PC-3 (cell line): ENCODE measurements around the gene CAMK1D. TPM values are rescaled to one million over a fixed set of nuclear protein-coding genes. Genes with fewer than 3 reads are reported as not detected.

Experiments used
- ATAC-seq: fragments of 200-7000 bp; cut with Tn5 transposase; 2 replicates; pipeline ENCODE4 v1.9.1; 2020; ENCODE audit warnings: mild to moderate bottlenecking, moderate library complexity
- BruUV-seq: library from RNA; stranded (reverse); fragments of 400-500 nt; replicated peaks from 2 replicates; lab custom pipeline; 2021; lab: Mats Ljungman, UMichigan
- CTCF ChIA-PET: fragments of 300-600 bp; sonication (Branson Sonifier 250); formaldehyde crosslinking; loops from one replicate; lab custom pipeline; 2022; ENCODE audit warnings: antibody characterized with exemption; lab: Charles Lee
- POLR2A ChIA-PET: fragments of 300-600 bp; sonication (Branson Sonifier 250); formaldehyde crosslinking; loops from one replicate; lab custom pipeline; 2022; ENCODE audit warnings: antibody characterized with exemption; ENCODE audit not compliant: unreplicated experiment; lab: Charles Lee
- DNase-seq: peaks from one replicate; pipeline ENCODE4 v3.0.0-alpha.2; 2015
- H2AFZ ChIP-seq: fragments of 300-600 bp; sonication (generic); 2 replicates; pipeline ENCODE4 v1.6.0; 2016; ENCODE audit warnings: antibody characterized with exemption, low read length
- H3F3A ChIP-seq: fragments of 300-600 bp; sonication (generic); one replicate; pipeline ENCODE4 v1.6.0; 2017; ENCODE audit warnings: antibody characterized with exemption, low read length, control low read depth, mild to moderate bottlenecking; ENCODE audit not compliant: unreplicated experiment
- H3K27ac ChIP-seq: fragments of 300-600 bp; sonication (generic); 2 replicates; pipeline ENCODE4 v1.5.1; 2016; ENCODE audit warnings: mild to moderate bottlenecking, low read length
- H3K27me3 ChIP-seq: fragments of 300-600 bp; sonication (generic); 2 replicates; pipeline ENCODE4 v1.6.1; 2016; ENCODE audit warnings: low read length, mixed read lengths
- H3K36me3 ChIP-seq: fragments of 300-600 bp; sonication (generic); 2 replicates; pipeline ENCODE4 v1.6.1; 2016; ENCODE audit warnings: low read depth, mixed run types, low read length, mixed read lengths
- H3K4me1 ChIP-seq: fragments of 300-600 bp; sonication (generic); 2 replicates; pipeline ENCODE4 v1.5.1; 2016; ENCODE audit warnings: low read length; ENCODE audit not compliant: insufficient read depth
- H3K4me2 ChIP-seq: fragments of 300-600 bp; sonication (generic); 2 replicates; pipeline ENCODE4 v1.6.0; 2016; ENCODE audit warnings: low read length
- H3K4me3 ChIP-seq: fragments of 300-600 bp; sonication (generic); 2 replicates; pipeline ENCODE4 v1.5.1; 2016; ENCODE audit warnings: mild to moderate bottlenecking, low read length, mixed read lengths
- H3K79me2 ChIP-seq: fragments of 300-600 bp; sonication (generic); 2 replicates; pipeline ENCODE4 v1.6.1; 2017; ENCODE audit warnings: low read length, mixed read lengths
- H3K9ac ChIP-seq: fragments of 300-600 bp; sonication (generic); 2 replicates; pipeline ENCODE4 v1.6.0; 2016; ENCODE audit warnings: mild to moderate bottlenecking, low read length
- H3K9me2 ChIP-seq: fragments of 300-600 bp; sonication (generic); replicated peaks from 2 replicates; pipeline ENCODE4 v1.6.1; 2016; ENCODE audit warnings: mixed run types, low read length, mixed read lengths
- H3K9me3 ChIP-seq: fragments of 300-600 bp; sonication (generic); 2 replicates; pipeline ENCODE4 v1.6.1; 2016; ENCODE audit warnings: low read length, mixed read lengths
- H4K20me1 ChIP-seq: fragments of 300-600 bp; sonication (generic); 2 replicates; pipeline ENCODE4 v1.6.1; 2016; ENCODE audit warnings: low read length, mixed read lengths
- CTCF ChIP-seq: fragments of 300-600 bp; sonication (generic); conservative IDR thresholded peaks from 2 replicates; pipeline ENCODE4 v1.5.1; 2017; ENCODE audit warnings: antibody characterized with exemption, low read depth, mild to moderate bottlenecking, low read length
- EZH2 ChIP-seq: fragments of 300-600 bp; sonication (generic); IDR thresholded peaks from one replicate; pipeline ENCODE4 v1.6.1; 2017; ENCODE audit warnings: antibody characterized with exemption, mild to moderate bottlenecking, low read length; ENCODE audit not compliant: unreplicated experiment
- EZH2phosphoT487 ChIP-seq: fragments of 300-600 bp; sonication (generic); IDR thresholded peaks from 2 replicates; pipeline ENCODE4 v1.6.1; 2018; ENCODE audit warnings: mild to moderate bottlenecking, antibody characterized with exemption, low read length, borderline replicate concordance
- intact Hi-C: fragments of 100-400 bp; cut with micrococcal nuclease; formaldehyde crosslinking; loops from 2 replicates; pipeline ENCODE4 v1.9.0; 2023
- total RNA-seq: library from RNA; depleted of rRNA; stranded (reverse); fragments of >200 nt; gene quantifications from 2 replicates; pipeline ENCODE4 v1.2.3, GENCODE V29; 2014

The CAMK1D gene
- total RNA-seq, 1 experiment from 2014 or later: 1.3 TPM

GRCh38 chr10:12600652-12601051 is 251.3 kb downstream of the CAMK1D start:
- Histone ChIP-seq H3K4me2 (no peak overlapping the region), H3K9me3 (no peaks in the 10 kb centered on the region), H3K27ac (no peak overlapping the region), H3K27me3 (no peaks in the 10 kb centered on the region), H3K4me1 (peaks cover 5% of the 10 kb centered on the region; the same call in 1 of the 2 replicates), H3K36me3 (no peaks in the 10 kb centered on the region), H3K9me2 (no peaks in the 10 kb centered on the region), H3K79me2 (no peaks in the 10 kb centered on the region), H3K9ac (no peak overlapping the region), H4K20me1 (no peaks in the 10 kb centered on the region), H2AFZ (no peak overlapping the region), H3K4me3 (no peak overlapping the region), H3F3A (no peaks in the 10 kb centered on the region)
- CTCF ChIA-PET: no interaction called here
- intact Hi-C loops: no loop called here
- POLR2A ChIA-PET: no interaction called here
- no TSS peak for BruUV-seq
- DNase-seq (no peak), ATAC-seq (no peak)
- TF ChIP-seq CTCF: no peak
- no peak for TF ChIP-seq EZH2
- no peak for TF ChIP-seq EZH2phosphoT487

DNA sequence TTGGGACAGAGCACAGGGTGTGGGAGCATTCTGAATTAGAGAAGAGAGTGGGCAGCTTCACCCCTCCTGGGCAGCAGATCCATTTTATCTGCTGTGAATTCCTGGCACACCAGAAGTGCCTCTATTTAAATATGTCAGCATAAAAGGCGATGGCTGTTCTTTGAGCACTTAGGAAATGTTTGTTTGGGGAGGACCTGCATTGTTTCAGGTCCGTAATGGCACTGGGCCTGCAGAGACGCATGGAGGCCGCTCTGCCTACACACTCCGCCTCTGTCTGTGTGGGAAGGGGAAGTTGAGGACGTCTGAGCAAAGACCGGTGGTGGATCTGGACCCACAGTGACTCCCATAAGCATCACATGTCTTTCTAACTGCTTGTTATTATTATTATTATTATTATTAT is 253.2 kb downstream of the CAMK1D start:
- no peak for TF ChIP-seq EZH2phosphoT487
- TF ChIP-seq CTCF: no peak
- no peak for TF ChIP-seq EZH2
- POLR2A ChIA-PET: no interaction called here
- Histone ChIP-seq H3K9me3 (no peaks in the 10 kb centered on the region), H3F3A (no peaks in the 10 kb centered on the region), H3K27ac (no peak overlapping the region), H3K27me3 (no peaks in the 10 kb centered on the region), H3K4me3 (no peak overlapping the region), H3K36me3 (no peaks in the 10 kb centered on the region), H3K79me2 (no peaks in the 10 kb centered on the region), H3K9me2 (no peaks in the 10 kb centered on the region), H3K4me1 (peaks cover 12% of the 10 kb centered on the region), H3K4me2 (no peak overlapping the region), H2AFZ (no peak overlapping the region), H3K9ac (no peak overlapping the region), H4K20me1 (no peaks in the 10 kb centered on the region)
- no peak for DNase-seq
- intact Hi-C loops: no loop called here
- CTCF ChIA-PET: no interaction called here
- BruUV-seq: no TSS peak
- ATAC-seq: no peak

- H3K9me2 ChIP-seq: no peaks in the 10 kb centered on the region
- H3K9me3 ChIP-seq: no peaks in the 10 kb centered on the region
- no peaks in the 10 kb centered on the region for H3F3A ChIP-seq
- no peak overlapping the region for H3K4me3 ChIP-seq
- POLR2A ChIA-PET: no interaction called here
- no peak overlapping the region for H3K4me2 ChIP-seq
- intact Hi-C loops: no loop called here
- H4K20me1 ChIP-seq: no peaks in the 10 kb centered on the region
- no peak for DNase-seq
- BruUV-seq: no TSS peak
- peaks cover 12% of the 10 kb centered on the region for H3K4me1 ChIP-seq
- TF ChIP-seq EZH2phosphoT487 (no peak), CTCF (no peak)
- no peak for ATAC-seq
- H3K9ac ChIP-seq: no peak overlapping the region
- no peaks in the 10 kb centered on the region for H3K36me3 ChIP-seq
- H3K27ac ChIP-seq: no peak overlapping the region
- no peaks in the 10 kb centered on the region for H3K27me3 ChIP-seq
- no peak overlapping the region for H2AFZ ChIP-seq
- H3K79me2 ChIP-seq: no peaks in the 10 kb centered on the region
- CTCF ChIA-PET: no interaction called here
Measured at GRCh38 chr10:12603766-12604470, 254.6 kb downstream of the CAMK1D start.
